ENCODE results near the gene ACO1.

Gene ACO1

DNA sequence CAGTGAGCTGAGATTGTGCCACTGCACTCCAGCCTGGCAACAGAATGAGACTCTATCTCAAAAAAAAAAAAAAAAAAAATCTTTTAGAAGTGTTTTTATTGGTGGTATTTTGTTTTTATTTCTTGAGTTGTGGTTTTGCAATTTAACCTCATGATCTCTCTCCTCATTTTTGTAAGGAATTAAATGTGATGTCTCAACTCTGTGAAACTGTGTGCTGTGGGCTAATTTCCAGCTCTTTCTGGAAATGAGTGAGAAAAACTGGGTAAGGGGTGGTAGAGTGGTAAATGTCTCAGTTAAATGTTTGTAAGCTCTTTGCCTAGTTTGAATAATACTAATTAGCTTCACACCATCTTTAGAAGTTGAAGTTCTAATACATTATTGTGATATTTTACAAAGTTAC is 29.0 kb downstream of the ACO1 start:
- Histone ChIP-seq H3K36me3 (replicated peaks) (peaks cover 18% of the 10 kb centered on the region), H3K4me1 (no peaks in the 10 kb centered on the region), H3K9me3 (no peaks in the 10 kb centered on the region), H3K4me3 (no peak overlapping the region), H3K27me3 (ENCODE audit: low read depth) (no peaks in the 10 kb centered on the region)
- in situ Hi-C loops (cut with MboI; ENCODE audit: low sequenced_read_pairs) = no loop called here
- DNase-seq (ENCODE audit: low spot score in 2 of 2) = no peak

DNA sequence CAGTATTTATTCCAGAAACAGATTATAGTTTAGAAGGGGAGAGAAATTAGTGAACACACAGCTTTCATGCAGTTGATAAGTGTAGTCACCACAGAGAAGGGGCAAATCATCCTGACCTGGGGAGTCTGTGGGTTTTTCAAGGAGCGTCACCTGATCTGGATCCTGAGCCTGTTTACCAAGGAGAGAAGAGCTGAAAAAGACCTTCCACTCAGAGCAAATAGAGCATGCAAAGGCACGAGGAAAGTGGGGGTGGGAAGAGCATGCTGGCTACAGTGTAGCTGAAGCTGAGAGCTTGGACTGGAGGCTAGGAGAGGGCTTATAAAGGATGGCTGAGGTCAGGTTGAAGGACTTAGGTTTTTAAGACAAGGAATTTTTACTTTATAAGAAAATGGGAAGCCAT is 30.4 kb downstream of the ACO1 start:
- Histone ChIP-seq H3K27me3 (ENCODE audit: low read depth) (no peaks in the 10 kb centered on the region), H3K9me3 (no peaks in the 10 kb centered on the region), H3K36me3 (replicated peaks) (peaks cover 19% of the 10 kb centered on the region), H3K4me1 (no peaks in the 10 kb centered on the region), H3K4me3 (no peak overlapping the region)
- DNase-seq (ENCODE audit: low spot score in 2 of 2) = no peak
- in situ Hi-C loops (cut with MboI; ENCODE audit: low sequenced_read_pairs) = no loop called here

GRCh38 chr9:32419921-32420320 is 35.5 kb downstream of the ACO1 start:
- in situ Hi-C loops (cut with MboI; ENCODE audit: low sequenced_read_pairs) = no loop called here
- Histone ChIP-seq H3K9me3 (no peaks in the 10 kb centered on the region), H3K27me3 (ENCODE audit: low read depth) (no peaks in the 10 kb centered on the region), H3K36me3 (replicated peaks) (peaks cover 42% of the 10 kb centered on the region), H3K4me1 (no peaks in the 10 kb centered on the region), H3K4me3 (no peak overlapping the region)
- no peak for DNase-seq (ENCODE audit: low spot score in 2 of 2)

- in situ Hi-C loops (cut with MboI; ENCODE audit: low sequenced_read_pairs) = no loop called here
- no peak overlapping the region for H3K4me3 ChIP-seq
- no peaks in the 10 kb centered on the region for H3K9me3 ChIP-seq
- H3K36me3 ChIP-seq (replicated peaks) = peaks cover 53% of the 10 kb centered on the region
- H3K4me1 ChIP-seq = no peaks in the 10 kb centered on the region
- no peaks in the 10 kb centered on the region for H3K27me3 ChIP-seq (ENCODE audit: low read depth)
- DNase-seq (ENCODE audit: low spot score in 2 of 2) = no peak
These were observed 37.9 kb downstream of the ACO1 start for GRCh38 chr9:32422237-32422806.

GRCh38 chr9:32423371-32423770 is 38.9 kb downstream of the ACO1 start:
- Histone ChIP-seq H3K9me3 (no peaks in the 10 kb centered on the region), H3K4me1 (no peaks in the 10 kb centered on the region), H3K27me3 (ENCODE audit: low read depth) (no peaks in the 10 kb centered on the region), H3K4me3 (no peak overlapping the region), H3K36me3 (replicated peaks) (peaks cover 51% of the 10 kb centered on the region)
- in situ Hi-C loops (cut with MboI; ENCODE audit: low sequenced_read_pairs) = no loop called here
- no peak for DNase-seq (ENCODE audit: low spot score in 2 of 2)

- in situ Hi-C loops (cut with MboI; ENCODE audit: low sequenced_read_pairs) = no loop called here
- no peaks in the 10 kb centered on the region for H3K27me3 ChIP-seq (ENCODE audit: low read depth)
- no peaks in the 10 kb centered on the region for H3K4me1 ChIP-seq
- no peak for DNase-seq (ENCODE audit: low spot score in 2 of 2)
- H3K4me3 ChIP-seq = no peak overlapping the region
- H3K9me3 ChIP-seq = no peaks in the 10 kb centered on the region
- peaks cover 41% of the 10 kb centered on the region for H3K36me3 ChIP-seq (replicated peaks)
These were observed 40.2 kb downstream of the ACO1 start for GRCh38 chr9:32424616-32425015.

DNA sequence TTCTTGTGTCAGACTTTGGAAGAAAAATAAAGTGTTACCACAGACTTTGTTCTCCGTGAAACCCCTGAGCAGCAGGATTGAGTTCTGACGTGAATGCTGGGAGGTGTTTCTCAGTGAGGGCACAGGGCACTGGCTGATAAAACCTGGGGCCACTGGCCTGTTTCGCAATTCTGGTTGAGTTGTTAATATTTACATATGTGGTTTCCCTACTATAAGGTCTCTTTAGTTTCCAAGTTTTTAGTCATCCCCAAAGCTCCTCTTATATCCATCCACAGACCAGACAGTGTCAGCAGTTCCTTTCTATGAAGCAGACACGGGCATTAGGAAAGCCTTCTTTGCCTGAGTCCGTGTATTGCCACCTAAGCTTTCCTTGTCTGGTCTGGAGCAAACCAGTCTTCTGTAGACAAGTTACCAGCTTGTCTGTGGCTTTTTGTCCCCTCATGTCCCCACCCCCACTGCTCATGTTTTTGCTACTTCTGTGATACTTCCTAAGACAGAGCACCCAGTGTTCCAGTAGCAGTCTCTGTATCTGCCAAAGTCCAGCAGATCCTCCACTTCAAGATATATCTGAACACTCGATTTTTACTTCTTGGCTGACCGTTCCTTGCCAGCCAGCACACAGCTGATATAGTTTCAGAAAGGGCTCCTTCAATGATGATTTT is 42.0 kb downstream of the ACO1 start:
- in situ Hi-C loops (cut with MboI; ENCODE audit: low sequenced_read_pairs) = no loop called here
- no peak for DNase-seq (ENCODE audit: low spot score in 2 of 2)
- H3K9me3 ChIP-seq = no peaks in the 10 kb centered on the region
- H3K4me3 ChIP-seq = no peak overlapping the region
- no peaks in the 10 kb centered on the region for H3K27me3 ChIP-seq (ENCODE audit: low read depth)
- no peaks in the 10 kb centered on the region for H3K4me1 ChIP-seq
- H3K36me3 ChIP-seq (replicated peaks) = peaks cover 46% of the 10 kb centered on the region

DNA sequence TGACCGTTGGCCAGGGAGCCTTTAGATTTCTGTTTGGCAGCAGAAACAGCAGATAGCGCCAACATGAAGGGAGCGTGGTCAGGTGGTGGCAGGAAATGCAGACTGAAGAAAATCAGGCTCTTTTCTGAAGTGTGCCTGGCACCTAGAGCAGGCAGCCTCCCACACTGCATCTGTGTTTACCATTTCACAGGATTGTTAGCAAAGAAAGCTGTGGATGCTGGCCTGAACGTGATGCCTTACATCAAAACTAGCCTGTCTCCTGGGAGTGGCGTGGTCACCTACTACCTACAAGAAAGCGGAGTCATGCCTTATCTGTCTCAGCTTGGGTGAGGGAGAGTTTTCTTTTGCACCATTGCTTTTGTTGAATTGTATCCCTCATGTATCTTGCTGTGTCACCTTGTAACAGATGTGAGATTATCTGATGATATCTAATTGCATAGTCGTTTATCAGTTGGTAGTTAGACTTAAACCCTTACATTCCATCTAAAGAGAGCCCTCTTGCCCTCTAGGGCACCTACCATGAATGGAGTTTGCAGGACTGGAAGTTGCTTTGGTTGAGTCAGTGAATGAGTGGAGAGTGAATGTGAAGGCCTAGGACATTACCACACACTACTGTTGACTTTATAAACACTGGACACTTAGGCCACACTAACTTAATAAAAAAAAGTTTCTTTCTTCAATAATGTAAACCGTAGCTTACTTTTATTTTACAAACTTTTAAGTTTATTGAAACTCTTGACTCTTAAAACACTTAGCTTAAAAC is 42.8 kb downstream of the ACO1 start:
- Histone ChIP-seq H3K36me3 (replicated peaks) (peaks cover 52% of the 10 kb centered on the region), H3K4me3 (no peak overlapping the region), H3K9me3 (no peaks in the 10 kb centered on the region), H3K27me3 (ENCODE audit: low read depth) (no peaks in the 10 kb centered on the region), H3K4me1 (no peaks in the 10 kb centered on the region)
- no peak for DNase-seq (ENCODE audit: low spot score in 2 of 2)
- in situ Hi-C loops (cut with MboI; ENCODE audit: low sequenced_read_pairs) = no loop called here

DNA sequence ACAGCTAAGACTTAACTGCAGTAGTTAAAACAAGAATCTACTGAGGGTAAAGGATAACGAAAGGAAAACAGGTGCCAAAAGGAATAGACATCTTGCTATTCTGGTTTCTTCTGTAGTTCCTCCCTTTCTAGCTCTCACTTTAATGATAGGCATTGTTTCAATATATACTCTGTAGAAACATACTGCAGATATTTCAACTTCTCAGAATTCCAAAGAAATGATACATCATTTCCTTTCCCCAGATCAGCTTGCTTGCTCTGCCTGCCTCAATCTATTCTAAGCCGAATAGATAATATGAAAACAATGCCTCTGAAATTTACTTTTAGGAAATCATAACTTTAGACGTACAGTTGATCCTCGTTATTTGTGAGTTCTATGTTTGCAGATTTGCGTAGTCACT is 46.3 kb downstream of the ACO1 start:
- peaks cover 41% of the 10 kb centered on the region for H3K36me3 ChIP-seq (replicated peaks)
- in situ Hi-C loops (cut with MboI; ENCODE audit: low sequenced_read_pairs) = no loop called here

GRCh38 chr9:32431196-32431595 is 46.8 kb downstream of the ACO1 start:
- peaks cover 42% of the 10 kb centered on the region for H3K36me3 ChIP-seq (replicated peaks)
- no peaks in the 10 kb centered on the region for H3K27me3 ChIP-seq (ENCODE audit: low read depth)
- no peak overlapping the region for H3K4me3 ChIP-seq
- no peak for DNase-seq (ENCODE audit: low spot score in 2 of 2)
- in situ Hi-C loops (cut with MboI; ENCODE audit: low sequenced_read_pairs) = no loop called here
- H3K9me3 ChIP-seq = no peaks in the 10 kb centered on the region
- H3K4me1 ChIP-seq = no peaks in the 10 kb centered on the region

More for the DNA sequence above, 46.3 kb downstream of the ACO1 start:
- Histone ChIP-seq H3K4me1 (no peaks in the 10 kb centered on the region), H3K27me3 (ENCODE audit: low read depth) (no peaks in the 10 kb centered on the region), H3K4me3 (no peak overlapping the region), H3K9me3 (no peaks in the 10 kb centered on the region)
- DNase-seq (ENCODE audit: low spot score in 2 of 2) = no peak

- no peak overlapping the region for H3K4me3 ChIP-seq
- in situ Hi-C loops (cut with MboI; ENCODE audit: low sequenced_read_pairs) = no loop called here
- peaks cover 47% of the 10 kb centered on the region for H3K36me3 ChIP-seq (replicated peaks)
- no peaks in the 10 kb centered on the region for H3K9me3 ChIP-seq
- H3K27me3 ChIP-seq (ENCODE audit: low read depth) = no peaks in the 10 kb centered on the region
- H3K4me1 ChIP-seq = no peaks in the 10 kb centered on the region
- peak; percentile 14 to 72 for DNase-seq (ENCODE audit: low spot score in 2 of 2)
These were observed 47.6 kb downstream of the ACO1 start for GRCh38 chr9:32431940-32432555.

DNA sequence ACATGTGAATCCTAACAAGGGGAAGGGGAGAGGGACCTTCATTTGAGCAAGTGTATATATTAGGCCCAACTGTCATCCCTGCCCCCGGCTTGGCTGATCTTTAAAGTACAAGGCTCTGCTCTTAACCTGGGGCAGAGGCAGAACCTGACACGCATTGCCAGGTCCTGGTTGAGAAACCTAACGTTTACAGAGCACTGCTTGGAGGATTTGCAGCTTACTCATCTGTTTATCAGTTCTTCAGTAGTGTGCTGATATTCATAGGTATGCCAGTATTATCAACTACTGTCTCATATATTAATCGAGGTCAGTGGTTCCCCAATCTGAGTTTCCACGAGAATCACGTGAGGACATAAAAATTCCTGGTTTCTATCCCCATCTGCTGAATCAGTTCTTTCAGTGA is 50.4 kb downstream of the ACO1 start:
- Histone ChIP-seq H3K27me3 (ENCODE audit: low read depth) (no peaks in the 10 kb centered on the region), H3K36me3 (replicated peaks) (peaks cover 49% of the 10 kb centered on the region), H3K9me3 (no peaks in the 10 kb centered on the region), H3K4me1 (no peaks in the 10 kb centered on the region), H3K4me3 (no peak overlapping the region)
- in situ Hi-C loops (cut with MboI; ENCODE audit: low sequenced_read_pairs) = no loop called here
- no peak for DNase-seq (ENCODE audit: low spot score in 2 of 2)

- no peak overlapping the region for H3K4me3 ChIP-seq
- in situ Hi-C loops (cut with MboI; ENCODE audit: low sequenced_read_pairs) = no loop called here
These were observed 57.2 kb downstream of the ACO1 start for GRCh38 chr9:32441678-32442077.

DNA sequence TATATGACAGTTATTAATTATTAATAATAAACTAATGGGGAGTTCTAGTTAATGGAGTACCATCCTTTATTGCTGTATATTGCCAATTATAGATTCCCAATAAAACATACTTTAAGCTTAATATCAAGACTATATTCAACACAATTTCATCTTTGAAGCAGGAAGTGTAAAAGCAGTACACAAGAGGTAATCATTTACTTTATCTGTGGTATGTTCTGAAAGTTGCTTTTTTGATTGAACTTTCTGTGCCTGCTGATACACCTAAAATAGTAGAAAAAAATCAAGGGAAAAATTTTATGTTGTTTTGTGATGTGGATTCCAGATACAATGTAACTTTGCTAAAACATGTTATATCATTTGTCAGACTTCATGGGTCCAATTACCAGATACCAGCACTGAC is 58.0 kb downstream of the ACO1 start:
- Histone ChIP-seq H3K9me3 (no peaks in the 10 kb centered on the region), H3K4me1 (no peaks in the 10 kb centered on the region; the same call in 1 of the 2 replicates), H3K36me3 (replicated peaks) (peaks cover 13% of the 10 kb centered on the region), H3K4me3 (no peak overlapping the region), H3K27me3 (ENCODE audit: low read depth) (no peaks in the 10 kb centered on the region)
- DNase-seq (ENCODE audit: low spot score in 2 of 2) = no peak
- in situ Hi-C loops (cut with MboI; ENCODE audit: low sequenced_read_pairs) = no loop called here

More at GRCh38 chr9:32441678-32442077, 57.2 kb downstream of the ACO1 start:
- no peak for DNase-seq (ENCODE audit: low spot score in 2 of 2)
- no peaks in the 10 kb centered on the region for H3K4me1 ChIP-seq
- H3K36me3 ChIP-seq (replicated peaks) = peaks cover 21% of the 10 kb centered on the region
- H3K27me3 ChIP-seq (ENCODE audit: low read depth) = no peaks in the 10 kb centered on the region
- H3K9me3 ChIP-seq = no peaks in the 10 kb centered on the region
